GM23338 (cell line): ENCODE measurements around the gene NDEL1. TPM values are rescaled to one million over a fixed set of nuclear protein-coding genes. Genes with fewer than 3 reads are reported as not detected.

Experiments
- ATAC-seq: fragments of 200-7000 bp; cut with Tn5 transposase; 3 replicates; pipeline ENCODE4 v1.9.1; 2020
- DNase-seq: peaks from one replicate; pipeline ENCODE4 v3.0.0-alpha.2; 2015; ENCODE audit warnings: low spot score
- H2AFZ ChIP-seq: fragments of 200-600 bp; sonication (generic); 2 replicates; pipeline ENCODE4 v1.8.0; 2016; ENCODE audit warnings: antibody characterized with exemption, mild to moderate bottlenecking, moderate library complexity
- H3F3A ChIP-seq: fragments of 200-600 bp; sonication (generic); replicated peaks from 2 replicates; pipeline ENCODE4 v1.8.0; 2017; ENCODE audit warnings: antibody characterized with exemption, mixed run types, low read depth
- H3K27ac ChIP-seq: fragments of 200-600 bp; sonication (generic); 2 replicates; pipeline ENCODE4 v1.6.1; 2016; ENCODE audit warnings: low read depth
- H3K27me3 ChIP-seq: fragments of 200-600 bp; sonication (generic); 2 replicates; pipeline ENCODE4 v1.8.0; 2016; ENCODE audit warnings: mild to moderate bottlenecking, mixed run types, moderate library complexity; ENCODE audit not compliant: insufficient read depth
- H3K36me3 ChIP-seq: fragments of 200-600 bp; sonication (generic); 2 replicates; pipeline ENCODE4 v1.8.0; 2016; ENCODE audit warnings: mild to moderate bottlenecking; ENCODE audit not compliant: insufficient read depth
- H3K4me1 ChIP-seq: fragments of 200-600 bp; sonication (generic); 2 replicates; pipeline ENCODE4 v1.8.0; 2016; ENCODE audit warnings: mild to moderate bottlenecking, moderate library complexity; ENCODE audit not compliant: insufficient read depth
- H3K4me2 ChIP-seq: fragments of 200-600 bp; sonication (generic); 2 replicates; pipeline ENCODE4 v1.7.1; 2017; ENCODE audit warnings: mixed run types
- H3K4me3 ChIP-seq: fragments of 200-600 bp; sonication (generic); 2 replicates; pipeline ENCODE4 v1.6.1; 2016; ENCODE audit warnings: mixed run types
- H3K79me2 ChIP-seq: fragments of 200-600 bp; sonication (generic); replicated peaks from 2 replicates; pipeline ENCODE4 v1.8.0; 2017; ENCODE audit warnings: mild to moderate bottlenecking; ENCODE audit not compliant: insufficient read depth
- H3K9me2 ChIP-seq: fragments of 200-600 bp; sonication (generic); 2 replicates; pipeline ENCODE4 v1.8.0; 2017; ENCODE audit not compliant: insufficient read depth
- H4K20me1 ChIP-seq: fragments of 200-600 bp; sonication (generic); replicated peaks from 2 replicates; pipeline ENCODE4 v1.8.0; 2017; ENCODE audit warnings: mild to moderate bottlenecking; ENCODE audit not compliant: insufficient read depth
- H3K27ac Mint-ChIP-seq: 2 replicates; pipeline ENCODE4 v1.8.0; 2020; ENCODE audit warnings: inconsistent platforms, mild to moderate bottlenecking, moderate library complexity, mixed read lengths
- H3K27me3 Mint-ChIP-seq: 3 replicates; pipeline ENCODE4 v1.8.0; 2022; ENCODE audit warnings: low read depth, mild to moderate bottlenecking, moderate library complexity, mixed read lengths, inconsistent platforms; ENCODE audit not compliant: insufficient read depth, poor library complexity
- H3K36me3 Mint-ChIP-seq: 3 replicates; pipeline ENCODE4 v1.8.0; 2021; ENCODE audit warnings: low read depth, mild to moderate bottlenecking, inconsistent platforms, moderate library complexity, mixed read lengths
- H3K4me1 Mint-ChIP-seq: 3 replicates; pipeline ENCODE4 v1.8.0; 2020; ENCODE audit warnings: mild to moderate bottlenecking, inconsistent platforms, mixed read lengths
- H3K4me3 Mint-ChIP-seq: 3 replicates; pipeline ENCODE4 v1.8.0; 2021; ENCODE audit warnings: moderate library complexity, mild to moderate bottlenecking, inconsistent platforms, mixed read lengths
- H3K9me3 Mint-ChIP-seq: 3 replicates; pipeline ENCODE4 v1.8.0; 2020; ENCODE audit warnings: moderate library complexity, mild to moderate bottlenecking, inconsistent platforms, mixed read lengths
- CREB1 ChIP-seq: fragments of 250-450 bp; sonication (Bioruptor Pico); IDR thresholded peaks from 2 replicates; pipeline ENCODE4 v1.5.0; 2020; ENCODE audit warnings: low read depth, mild to moderate bottlenecking, moderate library complexity
- CTCF ChIP-seq, 2 experiments: fragments of 200-600 bp in 1 of 2; sonication (generic) in 1 of 2; conservative IDR thresholded peaks; 2 replicates each; pipeline versions ENCODE4 v1.5.1 to v1.6.1; 2016 to 2017; ENCODE audit warnings: antibody characterized with exemption in 2 of 2, low read depth in 2 of 2, mild to moderate bottlenecking in 2 of 2, moderate library complexity in 1 of 2
- ETS1 ChIP-seq: IDR thresholded peaks from 2 replicates; pipeline ENCODE4 v1.6.1; 2016; ENCODE audit warnings: antibody characterized with exemption
- EZH2phosphoT487 ChIP-seq: fragments of 200-600 bp; sonication (generic); IDR thresholded peaks from one replicate; pipeline ENCODE4 v1.8.1; 2018; ENCODE audit warnings: antibody characterized with exemption; ENCODE audit not compliant: unreplicated experiment
- JUNB ChIP-seq: IDR thresholded peaks from one replicate; pipeline ENCODE4 v1.6.1; 2016; ENCODE audit warnings: antibody characterized with exemption; ENCODE audit not compliant: unreplicated experiment
- NANOG ChIP-seq: IDR thresholded peaks from 2 replicates; pipeline ENCODE4 v1.6.1; 2016; ENCODE audit warnings: antibody characterized with exemption, borderline replicate concordance
- POLR2AphosphoS5 ChIP-seq: IDR thresholded peaks from 2 replicates; pipeline ENCODE4 v1.6.1; 2016; ENCODE audit warnings: antibody characterized with exemption, low read depth
- STAT1 ChIP-seq: IDR thresholded peaks from one replicate; pipeline ENCODE4 v1.6.1; 2016; ENCODE audit warnings: antibody characterized with exemption; ENCODE audit not compliant: unreplicated experiment
- ZNF331 ChIP-seq: fragments of 250-450 bp; sonication (Bioruptor Pico); IDR thresholded peaks from 2 replicates; pipeline ENCODE4 v1.5.0; 2020; ENCODE audit warnings: low read depth, mild to moderate bottlenecking, moderate library complexity
- ZNF462 ChIP-seq: fragments of 250-450 bp; sonication (Bioruptor Pico); IDR thresholded peaks from 2 replicates; pipeline ENCODE4 v1.5.0; 2020; ENCODE audit warnings: mild to moderate bottlenecking, moderate library complexity
- polyA plus RNA-seq: library from polyadenylated mRNA; unstranded; fragments of >200 nt; fragmentation: Nextera tagmentation; extraction: Ambion mirVana; gene quantifications from 2 replicates; pipeline ENCODE4 v1.2.1, GENCODE V29; 2016
- total RNA-seq: library from RNA; depleted of rRNA; stranded (reverse); fragments of >200 nt; shearing (Covaris generic); gene quantifications from 2 replicates; pipeline ENCODE4 v1.2.3, GENCODE V29; 2014

The NDEL1 gene
- total and polyA plus RNA-seq, 2 experiments from 2014 or later, result 21.2 to 26.0 TPM

- Histone ChIP-seq H3K27me3 (no peaks in the 10 kb centered on the region), H4K20me1 (peaks cover 13% of the 10 kb centered on the region), H2AFZ (no peak overlapping the region), H3K4me3 (no peak overlapping the region), H3K79me2 (no peaks in the 10 kb centered on the region), H3K4me2 (no peak overlapping the region), H3K27ac (no peak overlapping the region), H3F3A (peaks cover 18% of the 10 kb centered on the region; the same call in 1 of the 2 replicates), H3K36me3 (peaks cover 66% of the 10 kb centered on the region), H3K4me1 (no peaks in the 10 kb centered on the region), H3K9me2 (no peaks in the 10 kb centered on the region)
- H3K27me3 Mint-ChIP-seq, result peaks cover 12% of the 10 kb centered on the region
- no peak for TF ChIP-seq ZNF331
- H3K27ac Mint-ChIP-seq, result no peak overlapping the region
- ATAC-seq (no peak), DNase-seq (no peak)
- H3K9me3 Mint-ChIP-seq, result no peaks in the 10 kb centered on the region
- peaks cover 99% of the 10 kb centered on the region for H3K36me3 Mint-ChIP-seq
- H3K4me3 Mint-ChIP-seq, result no peak overlapping the region
- H3K4me1 Mint-ChIP-seq, result no peaks in the 10 kb centered on the region
These were observed 42.2 kb downstream of the NDEL1 start for GRCh38 chr17:8477715-8478441.

GRCh38 chr17:8479431-8479947 is 43.8 kb downstream of the NDEL1 start:
- Mint-ChIP-seq H3K27ac (no peak overlapping the region), H3K4me1 (no peaks in the 10 kb centered on the region), H3K36me3 (peaks cover 97% of the 10 kb centered on the region), H3K9me3 (no peaks in the 10 kb centered on the region), H3K4me3 (no peak overlapping the region), H3K27me3 (peaks cover 8% of the 10 kb centered on the region)
- ATAC-seq (no peak), DNase-seq (no peak)
- Histone ChIP-seq H2AFZ (no peak overlapping the region), H3K27me3 (no peaks in the 10 kb centered on the region), H3K4me3 (no peak overlapping the region), H3K79me2 (no peaks in the 10 kb centered on the region), H4K20me1 (peaks cover 18% of the 10 kb centered on the region), H3K9me2 (no peaks in the 10 kb centered on the region), H3F3A (peaks cover 15% of the 10 kb centered on the region; the same call in 1 of the 2 replicates), H3K4me1 (no peaks in the 10 kb centered on the region), H3K4me2 (no peak overlapping the region), H3K36me3 (peaks cover 75% of the 10 kb centered on the region), H3K27ac (no peak overlapping the region)
- TF ChIP-seq ZNF331 (no peak), NANOG (no peak), POLR2AphosphoS5 (no peak), CTCF (conservative IDR thresholded peaks at IDR 0.05; ENCODE audit: low read depth in 2 of 2) (no peak), EZH2phosphoT487 (no peak), CREB1 (no peak), ETS1 (no peak), ZNF462 (CRISPR knock-in tag) (no peak), JUNB (no peak), STAT1 (no peak)
